PC-3 (cell line): ENCODE results near the gene GRIA4. TPM values are rescaled to one million over a fixed set of nuclear protein-coding genes. Genes with fewer than 3 reads are reported as not detected.

Source experiments
- ATAC-seq: fragments of 200-7000 bp; cut with Tn5 transposase; 2 replicates; pipeline ENCODE4 v1.9.1; 2020; ENCODE audit warnings: mild to moderate bottlenecking, moderate library complexity
- BruUV-seq: library from RNA; stranded (reverse); fragments of 400-500 nt; replicated peaks from 2 replicates; lab custom pipeline; 2021; lab: Mats Ljungman, UMichigan
- CTCF ChIA-PET: fragments of 300-600 bp; sonication (Branson Sonifier 250); formaldehyde crosslinking; loops from one replicate; lab custom pipeline; 2022; ENCODE audit warnings: antibody characterized with exemption; lab: Charles Lee
- POLR2A ChIA-PET: fragments of 300-600 bp; sonication (Branson Sonifier 250); formaldehyde crosslinking; loops from one replicate; lab custom pipeline; 2022; ENCODE audit warnings: antibody characterized with exemption; ENCODE audit not compliant: unreplicated experiment; lab: Charles Lee
- DNase-seq: peaks from one replicate; pipeline ENCODE4 v3.0.0-alpha.2; 2015
- H2AFZ ChIP-seq: fragments of 300-600 bp; sonication (generic); 2 replicates; pipeline ENCODE4 v1.6.0; 2016; ENCODE audit warnings: antibody characterized with exemption, low read length
- H3F3A ChIP-seq: fragments of 300-600 bp; sonication (generic); one replicate; pipeline ENCODE4 v1.6.0; 2017; ENCODE audit warnings: antibody characterized with exemption, low read length, control low read depth, mild to moderate bottlenecking; ENCODE audit not compliant: unreplicated experiment
- H3K27ac ChIP-seq: fragments of 300-600 bp; sonication (generic); 2 replicates; pipeline ENCODE4 v1.5.1; 2016; ENCODE audit warnings: mild to moderate bottlenecking, low read length
- H3K27me3 ChIP-seq: fragments of 300-600 bp; sonication (generic); 2 replicates; pipeline ENCODE4 v1.6.1; 2016; ENCODE audit warnings: low read length, mixed read lengths
- H3K36me3 ChIP-seq: fragments of 300-600 bp; sonication (generic); 2 replicates; pipeline ENCODE4 v1.6.1; 2016; ENCODE audit warnings: low read depth, mixed run types, low read length, mixed read lengths
- H3K4me1 ChIP-seq: fragments of 300-600 bp; sonication (generic); 2 replicates; pipeline ENCODE4 v1.5.1; 2016; ENCODE audit warnings: low read length; ENCODE audit not compliant: insufficient read depth
- H3K4me2 ChIP-seq: fragments of 300-600 bp; sonication (generic); 2 replicates; pipeline ENCODE4 v1.6.0; 2016; ENCODE audit warnings: low read length
- H3K4me3 ChIP-seq: fragments of 300-600 bp; sonication (generic); 2 replicates; pipeline ENCODE4 v1.5.1; 2016; ENCODE audit warnings: mild to moderate bottlenecking, low read length, mixed read lengths
- H3K79me2 ChIP-seq: fragments of 300-600 bp; sonication (generic); 2 replicates; pipeline ENCODE4 v1.6.1; 2017; ENCODE audit warnings: low read length, mixed read lengths
- H3K9ac ChIP-seq: fragments of 300-600 bp; sonication (generic); 2 replicates; pipeline ENCODE4 v1.6.0; 2016; ENCODE audit warnings: mild to moderate bottlenecking, low read length
- H3K9me2 ChIP-seq: fragments of 300-600 bp; sonication (generic); replicated peaks from 2 replicates; pipeline ENCODE4 v1.6.1; 2016; ENCODE audit warnings: mixed run types, low read length, mixed read lengths
- H3K9me3 ChIP-seq: fragments of 300-600 bp; sonication (generic); 2 replicates; pipeline ENCODE4 v1.6.1; 2016; ENCODE audit warnings: low read length, mixed read lengths
- H4K20me1 ChIP-seq: fragments of 300-600 bp; sonication (generic); 2 replicates; pipeline ENCODE4 v1.6.1; 2016; ENCODE audit warnings: low read length, mixed read lengths
- EZH2 ChIP-seq: fragments of 300-600 bp; sonication (generic); IDR thresholded peaks from one replicate; pipeline ENCODE4 v1.6.1; 2017; ENCODE audit warnings: antibody characterized with exemption, mild to moderate bottlenecking, low read length; ENCODE audit not compliant: unreplicated experiment
- EZH2phosphoT487 ChIP-seq: fragments of 300-600 bp; sonication (generic); IDR thresholded peaks from 2 replicates; pipeline ENCODE4 v1.6.1; 2018; ENCODE audit warnings: mild to moderate bottlenecking, antibody characterized with exemption, low read length, borderline replicate concordance
- intact Hi-C: fragments of 100-400 bp; cut with micrococcal nuclease; formaldehyde crosslinking; loops from 2 replicates; pipeline ENCODE4 v1.9.0; 2023
- total RNA-seq: library from RNA; depleted of rRNA; stranded (reverse); fragments of >200 nt; gene quantifications from 2 replicates; pipeline ENCODE4 v1.2.3, GENCODE V29; 2014
- TF ChIP-seq, protein P1 (sequence below): fragments of 300-600 bp; sonication (generic); conservative IDR thresholded peaks from 2 replicates; pipeline ENCODE4 v1.5.1; 2017; ENCODE audit warnings: antibody characterized with exemption, low read depth, mild to moderate bottlenecking, low read length

GRIA4 gene
- total RNA-seq, 1 experiment from 2014 or later: not detected

DNA sequence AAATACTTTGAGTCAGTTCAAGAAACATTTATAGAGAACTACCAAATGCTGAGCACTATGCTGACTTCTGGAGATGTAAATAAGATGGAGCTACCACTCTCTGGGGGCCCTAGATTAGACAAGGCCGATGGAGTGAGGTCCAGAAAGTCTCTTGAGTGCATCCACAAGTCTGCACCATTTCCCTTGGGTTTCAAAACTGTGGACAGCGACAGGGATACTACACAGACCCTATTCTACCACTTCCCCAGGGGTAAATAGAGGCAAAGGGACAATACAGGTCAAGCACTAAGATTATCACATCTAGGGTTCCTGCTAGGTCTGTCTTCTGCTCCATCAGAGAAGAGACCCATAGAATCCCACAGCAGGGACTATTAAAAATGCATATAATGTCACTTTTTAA, 183.2 kb downstream of the GRIA4 start:
- H3K27me3 ChIP-seq: no peaks in the 10 kb centered on the region
- H3F3A ChIP-seq: no peaks in the 10 kb centered on the region
- intact Hi-C loops: no loop called here
- H3K27ac ChIP-seq: no peak overlapping the region
- no peaks in the 10 kb centered on the region for H4K20me1 ChIP-seq
- H3K4me1 ChIP-seq: no peaks in the 10 kb centered on the region
- no peak for ATAC-seq
- POLR2A ChIA-PET: no interaction called here
- TF ChIP-seq EZH2phosphoT487 (no peak), EZH2 (no peak)
- TF ChIP-seq, protein P1, sequence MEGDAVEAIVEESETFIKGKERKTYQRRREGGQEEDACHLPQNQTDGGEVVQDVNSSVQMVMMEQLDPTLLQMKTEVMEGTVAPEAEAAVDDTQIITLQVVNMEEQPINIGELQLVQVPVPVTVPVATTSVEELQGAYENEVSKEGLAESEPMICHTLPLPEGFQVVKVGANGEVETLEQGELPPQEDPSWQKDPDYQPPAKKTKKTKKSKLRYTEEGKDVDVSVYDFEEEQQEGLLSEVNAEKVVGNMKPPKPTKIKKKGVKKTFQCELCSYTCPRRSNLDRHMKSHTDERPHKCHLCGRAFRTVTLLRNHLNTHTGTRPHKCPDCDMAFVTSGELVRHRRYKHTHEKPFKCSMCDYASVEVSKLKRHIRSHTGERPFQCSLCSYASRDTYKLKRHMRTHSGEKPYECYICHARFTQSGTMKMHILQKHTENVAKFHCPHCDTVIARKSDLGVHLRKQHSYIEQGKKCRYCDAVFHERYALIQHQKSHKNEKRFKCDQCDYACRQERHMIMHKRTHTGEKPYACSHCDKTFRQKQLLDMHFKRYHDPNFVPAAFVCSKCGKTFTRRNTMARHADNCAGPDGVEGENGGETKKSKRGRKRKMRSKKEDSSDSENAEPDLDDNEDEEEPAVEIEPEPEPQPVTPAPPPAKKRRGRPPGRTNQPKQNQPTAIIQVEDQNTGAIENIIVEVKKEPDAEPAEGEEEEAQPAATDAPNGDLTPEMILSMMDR: no peak
- H3K79me2 ChIP-seq: no peaks in the 10 kb centered on the region
- H3K4me3 ChIP-seq: no peak overlapping the region
- CTCF ChIA-PET: no interaction called here
- H3K4me2 ChIP-seq: no peak overlapping the region
- BruUV-seq: no TSS peak
- H3K9me3 ChIP-seq: no peaks in the 10 kb centered on the region
- H3K9me2 ChIP-seq: no peaks in the 10 kb centered on the region
- H3K36me3 ChIP-seq: no peaks in the 10 kb centered on the region
- no peak overlapping the region for H3K9ac ChIP-seq
- H2AFZ ChIP-seq: no peak overlapping the region
- no peak for DNase-seq

DNA sequence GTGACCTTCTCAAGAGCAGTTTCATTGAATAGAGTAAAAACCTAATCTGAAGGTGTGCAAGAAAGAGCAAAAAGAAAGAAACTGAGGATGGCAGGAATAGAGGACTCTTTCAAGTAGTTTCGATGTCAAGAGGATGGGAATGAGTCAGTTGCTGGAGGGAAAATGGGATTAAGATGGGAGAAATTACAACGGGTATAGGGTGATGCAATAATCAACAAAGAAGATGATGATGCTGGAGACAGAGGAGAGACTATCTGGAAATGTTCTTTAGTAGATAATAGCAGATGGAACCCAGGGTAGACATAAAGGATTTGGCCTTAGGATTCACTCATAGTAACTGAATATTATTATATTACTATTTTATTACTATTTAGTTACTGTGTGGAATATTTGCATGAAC, 189.4 kb downstream of the GRIA4 start:
- no peaks in the 10 kb centered on the region for H3K9me3 ChIP-seq
- H3K9me2 ChIP-seq: no peaks in the 10 kb centered on the region
- H3F3A ChIP-seq: no peaks in the 10 kb centered on the region
- intact Hi-C loops: no loop called here
- CTCF ChIA-PET: no interaction called here
- H3K4me1 ChIP-seq: peaks cover 7% of the 10 kb centered on the region; the same call in 1 of the 2 replicates
- H3K27ac ChIP-seq: no peak overlapping the region
- H3K27me3 ChIP-seq: no peaks in the 10 kb centered on the region
- DNase-seq (no peak), ATAC-seq (no peak)
- H4K20me1 ChIP-seq: no peaks in the 10 kb centered on the region
- H3K36me3 ChIP-seq: no peaks in the 10 kb centered on the region
- POLR2A ChIA-PET: no interaction called here
- TF ChIP-seq, protein P1: no peak
- TF ChIP-seq EZH2: no peak
- no peak for TF ChIP-seq EZH2phosphoT487
- H2AFZ ChIP-seq: no peak overlapping the region
- H3K79me2 ChIP-seq: no peaks in the 10 kb centered on the region
- H3K4me2 ChIP-seq: no peak overlapping the region
- no peak overlapping the region for H3K9ac ChIP-seq
- H3K4me3 ChIP-seq: no peak overlapping the region
- no TSS peak for BruUV-seq

DNA sequence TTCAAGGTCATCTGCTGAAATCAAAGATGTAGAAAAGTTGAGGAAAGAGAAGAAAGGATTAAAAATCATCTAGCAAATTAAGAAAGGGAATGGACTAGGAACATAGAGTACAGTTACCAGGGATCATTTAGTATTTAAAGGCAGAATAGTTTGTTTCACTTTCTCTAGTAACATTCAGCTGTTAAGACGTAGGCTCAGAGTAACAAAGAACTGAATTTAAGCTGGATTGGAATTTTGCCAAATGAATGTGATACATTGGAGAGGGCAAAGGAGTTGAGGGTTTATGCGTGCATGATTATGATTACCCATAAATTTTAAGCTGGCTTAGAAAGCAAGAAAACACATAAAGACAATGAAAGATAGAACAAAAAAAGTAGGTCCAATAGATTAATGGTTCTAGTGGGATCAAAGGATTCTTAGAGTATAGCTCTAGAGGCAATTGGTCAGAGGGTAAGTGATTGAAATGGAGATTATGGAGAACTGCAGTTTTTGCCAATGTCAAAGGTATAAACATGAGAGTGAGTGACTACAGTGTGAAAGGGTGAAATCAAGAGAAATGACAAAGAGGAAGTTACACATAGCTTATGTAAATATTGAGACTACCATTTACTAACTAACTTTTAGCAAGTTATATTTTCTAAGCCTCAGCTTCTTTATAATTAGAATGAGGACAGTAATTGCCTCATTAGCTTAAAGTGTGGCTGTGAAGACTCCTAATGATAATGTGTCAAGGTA, 190.0 kb downstream of the GRIA4 start:
- intact Hi-C loops: no loop called here
- H3K9me3 ChIP-seq: no peaks in the 10 kb centered on the region
- ChIA-PET CTCF (no interaction called here), POLR2A (no interaction called here)
- no TSS peak for BruUV-seq
- no peaks in the 10 kb centered on the region for H3K36me3 ChIP-seq
- no peak overlapping the region for H3K9ac ChIP-seq
- H3K4me2 ChIP-seq: no peak overlapping the region
- H3K9me2 ChIP-seq: no peaks in the 10 kb centered on the region
- no peaks in the 10 kb centered on the region for H3K27me3 ChIP-seq
- no peak overlapping the region for H3K4me3 ChIP-seq
- H3K79me2 ChIP-seq: no peaks in the 10 kb centered on the region
- no peak overlapping the region for H3K27ac ChIP-seq
- peaks cover 7% of the 10 kb centered on the region; the same call in 1 of the 2 replicates for H3K4me1 ChIP-seq
- H4K20me1 ChIP-seq: no peaks in the 10 kb centered on the region
- H3F3A ChIP-seq: no peaks in the 10 kb centered on the region
- H2AFZ ChIP-seq: no peak overlapping the region
- DNase-seq (peak; percentile 22), ATAC-seq (peak; percentile 81)
- TF ChIP-seq, protein P1: no peak
- TF ChIP-seq EZH2phosphoT487: no peak
- no peak for TF ChIP-seq EZH2
